Inflammatory macrophage treated with lipopolysaccharide for 4 hours (primary cell): ENCODE results near the gene RNU5B-1.

Experiments
- DNase-seq: peaks from one replicate; pipeline ENCODE4 v3.0.0-alpha.2; 2020

The RNU5B-1 gene

DNA sequence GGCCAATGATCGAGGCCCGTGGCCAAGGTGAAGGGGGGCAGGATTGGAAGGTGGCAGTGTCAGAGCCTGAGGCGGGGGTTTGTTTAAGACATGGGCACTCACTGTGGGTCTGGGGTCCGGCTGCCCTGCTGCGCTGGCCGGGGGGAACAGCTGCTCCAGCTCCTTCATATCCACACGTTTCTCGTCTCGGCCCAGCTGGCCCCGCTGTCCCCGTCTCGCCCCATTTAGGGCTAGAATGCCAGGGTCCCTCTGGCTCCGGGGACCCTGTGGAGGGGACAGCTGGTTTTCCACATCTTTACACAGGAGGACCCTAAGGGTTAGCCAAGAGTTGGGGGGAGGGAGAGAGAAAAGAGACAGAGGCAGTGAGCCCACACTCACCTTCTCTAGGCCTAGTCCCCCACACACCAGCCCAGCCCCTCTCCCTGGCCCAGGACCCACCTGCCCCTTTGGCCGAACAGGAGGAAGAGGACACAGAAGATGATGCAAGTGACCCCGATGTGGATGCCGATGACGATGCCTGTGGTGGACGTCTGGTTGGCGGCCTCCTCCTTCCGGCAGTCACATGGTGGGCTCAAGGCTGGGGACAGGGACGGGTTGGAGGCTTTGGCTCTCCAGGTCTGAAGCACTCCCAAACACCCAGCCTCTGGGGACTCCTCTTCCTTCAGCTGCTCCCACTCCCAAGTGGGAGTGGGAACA lies 25.0 kb downstream of the RNU5B-1 start:
- DNase-seq: no peak

DNA sequence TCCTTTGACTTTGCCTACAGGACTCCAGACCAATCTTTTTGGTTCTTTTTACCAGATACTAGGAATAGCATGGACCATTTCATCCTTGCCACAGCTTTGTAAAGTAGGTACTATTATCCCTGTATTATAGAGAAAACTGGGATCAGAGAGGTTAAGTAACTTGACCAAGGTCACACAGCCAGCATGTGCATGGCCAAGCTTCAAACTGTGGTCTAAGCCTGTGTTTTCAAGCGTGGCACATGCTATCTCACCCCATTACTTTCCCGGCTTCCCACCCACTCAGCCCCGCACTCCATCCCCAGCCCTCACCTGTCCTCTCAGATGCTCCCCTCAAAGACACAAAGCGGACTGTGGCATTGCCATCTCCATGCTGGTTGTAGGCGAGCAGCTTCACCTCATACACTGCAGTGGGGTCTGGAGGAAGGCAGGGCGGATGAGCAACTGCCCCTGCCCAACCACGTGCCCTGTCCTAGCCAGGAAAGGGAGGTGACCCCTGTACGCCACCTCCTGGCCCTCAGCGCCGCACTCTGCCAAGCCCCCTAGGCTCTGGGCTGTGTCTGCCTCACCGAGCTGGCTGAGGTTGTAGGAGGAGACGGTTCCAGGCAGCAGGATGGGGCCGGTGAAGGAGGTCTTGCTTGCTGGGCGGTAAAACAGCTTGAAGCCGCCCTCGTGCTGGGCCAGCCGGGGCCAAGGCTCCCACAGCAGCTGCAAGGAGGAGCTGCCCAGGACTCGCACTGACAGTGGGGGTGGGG lies 25.7 kb downstream of the RNU5B-1 start:
- DNase-seq: no peak

GRCh38 chr15:65330934-65331645 lies 26.6 kb downstream of the RNU5B-1 start:
- DNase-seq: no peak

DNA sequence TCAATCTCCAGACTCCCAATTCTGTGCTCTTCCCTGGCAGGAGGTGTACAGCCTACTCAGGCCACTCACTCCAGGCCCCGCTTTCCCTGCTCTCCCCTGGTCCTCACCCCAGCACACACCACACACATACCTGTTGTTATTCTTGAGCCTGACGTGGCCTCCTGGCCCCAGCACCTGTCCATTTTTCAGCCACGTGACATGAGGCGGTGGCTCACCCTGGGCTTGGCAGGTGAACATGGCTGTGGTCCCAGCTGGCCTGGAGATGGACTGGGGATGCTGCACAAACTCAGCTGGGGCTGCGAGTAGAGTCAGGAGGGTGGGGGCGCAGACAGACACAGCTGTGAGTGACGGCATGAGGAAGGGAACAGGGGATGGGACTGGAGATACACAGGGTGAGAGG lies 27.3 kb downstream of the RNU5B-1 start:
- DNase-seq: no peak

DNA sequence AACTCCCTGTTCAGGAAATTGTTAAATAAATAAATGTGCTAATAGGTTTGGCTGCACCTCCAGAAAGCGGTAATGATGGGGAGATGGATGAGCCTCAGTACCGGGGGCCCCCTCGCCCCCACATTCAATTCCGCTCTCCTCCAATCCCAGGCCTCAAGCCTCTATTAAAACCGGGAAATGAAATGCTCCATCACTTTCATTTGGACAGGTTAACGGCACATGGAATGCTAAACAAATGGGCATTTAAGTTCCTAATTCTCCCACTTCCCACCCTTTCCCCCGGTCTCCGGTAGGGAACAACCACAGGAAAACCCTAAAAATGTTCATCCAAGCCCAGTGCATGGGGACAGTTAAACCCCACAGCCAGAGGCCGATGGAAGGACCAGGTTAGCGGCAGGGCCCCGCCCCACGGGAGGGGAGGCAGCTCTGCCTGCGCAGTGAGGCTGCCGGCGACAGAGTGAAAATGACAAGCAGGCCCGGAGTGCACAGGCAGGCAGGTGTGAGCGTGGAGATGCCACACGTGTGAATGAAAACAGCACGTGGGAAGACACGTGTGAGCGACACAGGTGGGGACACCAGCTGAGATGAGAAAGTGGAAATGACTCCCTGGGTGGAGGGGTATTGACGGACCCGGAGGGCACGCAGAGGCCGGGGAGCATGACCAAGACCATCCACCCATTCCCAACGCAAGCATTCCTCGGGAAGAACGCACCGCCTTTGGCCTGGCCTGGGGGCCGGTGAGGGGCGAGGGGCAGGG lies 28.1 kb downstream of the RNU5B-1 start:
- DNase-seq: no peak

DNA sequence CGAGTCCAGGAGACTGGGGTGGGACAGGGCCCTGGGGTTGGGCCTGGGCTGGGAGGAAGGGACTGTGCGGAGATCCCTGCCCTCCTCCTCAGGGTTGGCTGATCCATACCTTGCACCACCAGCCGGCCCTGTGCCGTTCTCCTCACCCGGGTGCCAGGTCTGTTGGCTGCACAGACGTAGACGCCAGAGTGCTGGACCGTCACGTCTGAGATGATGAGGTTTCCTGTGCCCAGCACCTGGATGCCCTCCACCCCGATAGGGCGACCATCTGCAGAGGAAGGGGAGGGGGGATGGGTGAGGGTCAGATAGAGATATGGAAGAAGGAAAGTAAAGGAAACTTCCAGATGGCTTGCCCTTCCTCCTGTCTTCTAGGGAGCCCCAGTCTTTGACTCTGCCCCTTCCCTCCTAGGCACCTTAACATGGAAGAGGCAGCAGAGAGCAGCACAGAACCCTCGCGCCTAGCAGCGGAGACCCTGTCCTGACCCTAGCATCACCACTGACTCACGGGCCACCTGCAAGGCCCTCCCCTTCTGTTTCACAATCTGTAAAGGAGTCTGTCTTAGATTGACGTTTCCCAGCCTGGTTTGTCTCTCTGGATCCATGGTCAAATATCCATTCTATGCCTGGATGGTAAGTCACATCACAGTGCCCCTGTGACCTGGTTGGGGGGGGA lies 28.8 kb downstream of the RNU5B-1 start:
- DNase-seq: no peak

- no peak for DNase-seq
These were observed 29.4 kb downstream of the RNU5B-1 start for GRCh38 chr15:65333856-65334255.

- DNase-seq: no peak
These were observed 30.2 kb downstream of the RNU5B-1 start for GRCh38 chr15:65334586-65335231.

- DNase-seq: no peak
These were observed 31.0 kb downstream of the RNU5B-1 start for GRCh38 chr15:65335278-65336055.

- no peak for DNase-seq
These were observed 32.3 kb downstream of the RNU5B-1 start for GRCh38 chr15:65336493-65337435.

DNA sequence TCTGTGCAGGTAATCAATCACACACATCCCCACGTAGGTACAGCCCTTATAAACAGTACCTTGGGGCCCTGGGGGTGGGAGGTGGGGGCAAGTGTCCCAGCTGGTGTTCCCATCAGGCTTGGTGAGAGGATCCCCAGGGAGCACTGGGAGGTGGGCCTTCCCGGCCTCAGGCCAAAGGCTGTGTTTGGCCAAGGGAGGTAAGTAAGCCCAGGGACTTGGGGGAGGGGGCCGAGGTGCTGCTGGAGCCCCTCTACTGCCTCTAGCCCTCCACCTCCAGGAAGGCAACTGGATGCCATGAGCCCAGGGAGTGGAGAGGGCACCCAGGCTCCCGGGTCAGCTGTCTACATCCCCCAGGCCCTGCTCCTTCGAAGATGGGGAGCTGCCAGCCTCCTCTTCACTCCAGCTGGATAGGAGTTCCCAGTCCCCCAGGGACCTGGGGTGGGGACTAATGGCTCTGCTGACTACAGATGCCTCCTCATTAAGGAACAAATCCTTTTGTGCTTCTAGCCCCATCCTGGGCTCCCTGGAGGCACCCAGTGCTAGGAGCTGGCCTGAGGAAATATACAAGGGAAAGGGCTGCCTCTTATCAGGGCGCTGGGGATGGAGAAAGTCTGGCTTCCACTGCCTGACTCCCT lies 33.1 kb downstream of the RNU5B-1 start:
- DNase-seq: no peak

- DNase-seq: no peak
These were observed 33.9 kb downstream of the RNU5B-1 start for GRCh38 chr15:65338366-65338765.

- no peak for DNase-seq
These were observed 34.3 kb downstream of the RNU5B-1 start for GRCh38 chr15:65338823-65339222.

GRCh38 chr15:65339416-65339815 lies 34.9 kb downstream of the RNU5B-1 start:
- DNase-seq: no peak

DNA sequence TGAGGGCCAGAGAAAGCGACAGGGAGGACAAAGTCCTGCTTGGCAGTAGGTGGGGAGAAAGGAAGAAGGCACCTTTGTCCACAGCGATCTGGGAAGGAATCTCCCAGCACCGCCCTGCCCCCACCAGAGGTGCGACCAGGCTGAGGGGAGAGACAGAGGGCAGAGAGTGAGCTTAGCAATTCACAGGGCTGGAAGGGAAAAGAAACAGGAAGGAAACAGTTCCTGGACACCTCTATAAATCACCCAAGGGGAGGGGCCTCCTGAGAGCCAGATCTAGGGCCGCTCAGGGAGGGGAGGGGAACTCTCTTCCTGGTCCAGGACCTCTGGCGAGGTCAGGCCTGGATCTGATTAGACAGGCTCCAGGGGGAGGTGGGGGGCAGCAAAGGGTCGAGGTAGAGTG lies 35.4 kb downstream of the RNU5B-1 start:
- no peak for DNase-seq

GRCh38 chr15:65342493-65342892 lies 38.0 kb downstream of the RNU5B-1 start:
- no peak for DNase-seq

GRCh38 chr15:65343374-65343981 lies 39.0 kb downstream of the RNU5B-1 start:
- no peak for DNase-seq

DNA sequence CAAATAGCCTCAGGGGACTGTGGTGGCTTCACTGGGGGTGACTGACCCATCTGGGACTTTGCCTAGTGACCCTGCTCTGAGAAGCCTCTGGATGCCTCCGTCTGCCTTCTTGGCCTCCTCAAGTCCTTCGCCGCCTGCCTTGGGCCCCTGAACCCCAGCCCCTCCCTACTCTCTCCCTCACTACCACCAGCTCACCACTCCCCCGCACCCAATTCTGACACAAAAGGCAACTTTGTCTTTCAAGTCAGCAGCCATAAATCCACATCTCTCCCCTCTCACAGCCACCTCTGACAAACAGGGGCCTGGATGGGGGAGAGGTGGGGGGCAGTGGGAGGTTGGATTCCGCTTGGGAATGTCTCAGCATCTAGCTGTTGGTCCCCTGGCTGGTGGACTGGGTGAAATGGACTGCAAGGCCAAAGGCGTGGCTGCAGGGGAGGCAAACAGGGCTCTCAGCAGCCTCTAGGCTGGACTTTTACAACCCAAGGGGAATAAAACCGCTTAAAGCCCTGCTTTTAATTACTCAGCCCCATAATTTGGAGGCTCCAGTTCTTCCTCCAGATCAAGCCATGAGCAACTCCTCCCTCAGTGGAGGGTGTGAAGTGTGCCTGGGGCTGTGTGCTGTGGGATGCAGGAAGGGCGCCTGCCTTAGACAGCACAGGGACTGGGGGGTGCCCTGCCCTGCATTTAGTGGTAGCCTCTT lies 39.9 kb downstream of the RNU5B-1 start:
- no peak for DNase-seq

- no peak for DNase-seq
These were observed 40.4 kb downstream of the RNU5B-1 start for GRCh38 chr15:65344914-65345275.
